GM10266 (cell line): ENCODE measurements around the gene SLC26A8.
"Not testable (repeated sequence)": the region's sequence is repeated elsewhere in the genome, so short reads cannot be mapped to it uniquely, and the experiment has no call there.

Source experiments
- DNase-seq: peaks from one replicate; pipeline ENCODE4 v3.0.0; 2012; ENCODE audit errors: extremely low spot score
- TF ChIP-seq, protein P1 (sequence below): IDR thresholded peaks from 2 replicates; pipeline ENCODE4 v1.5.1; 2012; ENCODE audit warnings: mild to moderate bottlenecking, low read depth; ENCODE audit not compliant: control insufficient read depth, insufficient read depth; ENCODE audit errors: missing control alignments

Gene SLC26A8

DNA sequence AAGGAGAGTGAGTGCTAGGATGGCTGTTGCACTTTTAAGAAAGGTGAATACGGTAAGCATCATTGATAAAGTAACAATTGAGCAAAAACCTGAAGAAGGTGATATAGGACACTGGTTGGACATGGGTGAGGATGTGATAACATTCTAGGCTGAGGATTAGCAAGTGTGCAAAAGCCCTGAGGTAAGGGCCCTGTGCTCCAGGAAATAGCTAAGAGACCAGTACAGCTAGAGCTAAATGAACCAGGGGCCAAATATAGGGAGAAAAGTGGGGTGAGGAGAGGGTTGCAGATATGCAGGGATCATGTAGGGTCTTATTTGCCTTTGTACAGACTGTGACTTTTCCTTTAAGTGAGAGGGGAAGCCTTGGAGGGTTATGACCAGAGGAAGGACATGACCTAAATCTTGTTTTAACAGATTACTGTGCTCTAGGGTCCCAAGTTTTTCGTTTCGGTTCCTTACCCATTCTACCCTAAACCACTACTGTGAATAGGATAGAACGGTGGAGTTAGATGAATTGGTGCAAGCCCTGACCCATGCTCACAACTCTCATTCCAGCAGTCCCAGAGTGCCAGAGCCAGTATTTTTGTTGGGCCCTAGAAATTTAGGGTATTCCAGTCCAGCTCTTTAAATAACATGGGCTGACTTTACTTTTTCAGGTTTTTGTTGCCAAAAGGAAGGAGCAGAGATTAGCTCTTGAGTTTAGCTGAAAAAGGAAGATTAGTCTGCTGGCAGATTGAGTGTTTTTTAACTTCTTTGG lies 13.9 kb upstream of the SLC26A8 start:
- TF ChIP-seq, protein P1, sequence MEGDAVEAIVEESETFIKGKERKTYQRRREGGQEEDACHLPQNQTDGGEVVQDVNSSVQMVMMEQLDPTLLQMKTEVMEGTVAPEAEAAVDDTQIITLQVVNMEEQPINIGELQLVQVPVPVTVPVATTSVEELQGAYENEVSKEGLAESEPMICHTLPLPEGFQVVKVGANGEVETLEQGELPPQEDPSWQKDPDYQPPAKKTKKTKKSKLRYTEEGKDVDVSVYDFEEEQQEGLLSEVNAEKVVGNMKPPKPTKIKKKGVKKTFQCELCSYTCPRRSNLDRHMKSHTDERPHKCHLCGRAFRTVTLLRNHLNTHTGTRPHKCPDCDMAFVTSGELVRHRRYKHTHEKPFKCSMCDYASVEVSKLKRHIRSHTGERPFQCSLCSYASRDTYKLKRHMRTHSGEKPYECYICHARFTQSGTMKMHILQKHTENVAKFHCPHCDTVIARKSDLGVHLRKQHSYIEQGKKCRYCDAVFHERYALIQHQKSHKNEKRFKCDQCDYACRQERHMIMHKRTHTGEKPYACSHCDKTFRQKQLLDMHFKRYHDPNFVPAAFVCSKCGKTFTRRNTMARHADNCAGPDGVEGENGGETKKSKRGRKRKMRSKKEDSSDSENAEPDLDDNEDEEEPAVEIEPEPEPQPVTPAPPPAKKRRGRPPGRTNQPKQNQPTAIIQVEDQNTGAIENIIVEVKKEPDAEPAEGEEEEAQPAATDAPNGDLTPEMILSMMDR, result no peak

DNA sequence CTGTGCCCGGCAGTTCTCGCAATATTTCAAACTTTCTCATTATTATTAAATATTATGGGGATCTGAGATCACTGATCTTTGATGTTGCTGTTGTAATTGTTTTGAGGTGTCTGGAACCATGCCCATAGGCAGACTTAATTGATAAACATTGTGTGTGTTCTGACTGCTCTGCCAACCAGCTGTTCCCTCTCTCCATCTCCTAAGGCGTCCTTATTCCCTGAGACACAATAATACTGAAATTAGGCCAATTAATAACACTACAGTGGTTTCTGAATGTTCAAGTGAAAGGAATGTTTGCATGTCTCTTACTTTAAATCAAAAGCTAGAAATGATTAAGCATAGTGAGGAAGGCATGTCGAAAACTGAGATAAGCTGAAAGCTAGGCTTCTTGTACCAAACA lies 10.8 kb upstream of the SLC26A8 start:
- DNase-seq, result no peak
- TF ChIP-seq, protein P1, result no peak

More for the DNA sequence above, 13.9 kb upstream of the SLC26A8 start:
- no peak for DNase-seq

DNA sequence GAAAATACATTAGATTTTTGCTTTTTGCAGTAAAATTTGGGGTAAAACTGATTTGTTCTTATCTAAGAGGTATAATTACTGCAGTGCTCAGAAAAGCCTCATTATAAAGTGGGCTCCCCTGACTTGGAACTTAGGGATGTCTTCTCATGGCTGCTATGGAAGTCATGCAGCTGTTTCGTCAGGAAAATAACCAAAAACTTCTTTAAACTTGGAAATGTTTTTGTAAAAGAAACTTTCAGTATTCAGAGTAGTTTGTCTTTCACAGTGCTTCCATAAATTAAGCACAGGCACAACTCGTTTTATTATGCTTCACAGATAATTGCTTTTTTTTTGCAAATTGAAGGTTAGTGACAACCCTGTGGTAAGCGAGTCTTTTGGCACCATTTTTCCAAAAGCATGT lies 10.0 kb upstream of the SLC26A8 start:
- TF ChIP-seq, protein P1, result no peak

DNA sequence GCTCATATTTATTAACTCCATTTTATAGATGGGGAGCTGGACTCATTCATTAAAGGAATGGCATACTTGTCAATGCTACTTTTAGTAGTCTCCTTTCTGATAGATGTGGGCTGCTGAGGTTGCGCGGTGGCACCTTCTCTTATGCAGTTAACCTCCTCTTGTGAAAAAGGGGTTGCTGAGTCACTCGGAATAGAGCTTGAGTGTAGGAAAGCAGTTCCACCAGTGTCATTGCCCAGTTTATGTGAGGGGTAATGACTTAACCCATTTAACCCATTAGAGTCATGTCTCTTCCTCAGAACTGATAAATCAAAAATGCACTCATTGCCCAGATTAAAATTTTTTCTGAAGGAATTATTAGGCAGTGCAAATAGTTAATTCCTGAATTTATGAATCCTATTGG lies 9.5 kb upstream of the SLC26A8 start:
- TF ChIP-seq, protein P1, result no peak
- DNase-seq, result no peak

More for the DNA sequence above, 10.0 kb upstream of the SLC26A8 start:
- DNase-seq, result no peak

DNA sequence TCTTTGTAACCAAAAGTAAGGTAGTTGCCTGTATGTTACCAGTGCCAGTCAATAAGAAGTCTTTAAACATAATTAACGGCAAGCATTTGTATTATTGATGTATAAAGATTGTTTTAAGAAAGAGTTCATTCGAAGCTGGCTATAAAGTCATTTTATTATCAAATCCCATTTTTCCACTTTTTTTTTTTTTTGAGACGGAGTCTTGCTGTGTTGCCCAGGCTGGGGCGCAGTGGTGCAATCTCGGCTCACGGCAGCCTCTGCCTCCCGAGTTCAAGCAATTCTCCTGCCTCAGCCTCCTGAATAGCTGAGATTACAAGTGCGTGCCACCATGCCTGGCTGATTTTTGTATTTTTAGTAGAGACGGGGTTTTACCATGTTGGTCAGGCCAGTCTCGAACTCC lies 8.7 kb upstream of the SLC26A8 start:
- DNase-seq, result not testable (repeated sequence)

DNA sequence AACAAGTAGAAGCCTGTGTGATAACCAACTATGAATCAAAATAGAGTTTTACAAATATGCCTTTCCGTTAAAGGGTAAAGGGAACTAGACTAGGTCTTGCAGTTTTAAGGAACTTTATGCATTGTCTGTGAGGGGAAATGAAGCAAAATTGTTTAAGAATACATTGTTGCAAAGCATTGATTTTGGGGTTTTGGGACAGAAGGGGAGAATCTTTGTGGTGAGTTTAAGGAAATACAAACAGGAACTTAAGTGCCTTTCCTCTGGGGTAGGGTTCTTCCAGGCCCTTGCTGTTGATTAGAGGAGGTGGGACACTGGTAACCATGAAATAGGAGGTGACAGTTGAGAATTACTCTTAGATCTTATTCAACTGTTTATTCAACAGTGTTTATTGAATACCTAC lies 7.8 kb upstream of the SLC26A8 start:
- no peak for DNase-seq
- TF ChIP-seq, protein P1, result no peak

DNA sequence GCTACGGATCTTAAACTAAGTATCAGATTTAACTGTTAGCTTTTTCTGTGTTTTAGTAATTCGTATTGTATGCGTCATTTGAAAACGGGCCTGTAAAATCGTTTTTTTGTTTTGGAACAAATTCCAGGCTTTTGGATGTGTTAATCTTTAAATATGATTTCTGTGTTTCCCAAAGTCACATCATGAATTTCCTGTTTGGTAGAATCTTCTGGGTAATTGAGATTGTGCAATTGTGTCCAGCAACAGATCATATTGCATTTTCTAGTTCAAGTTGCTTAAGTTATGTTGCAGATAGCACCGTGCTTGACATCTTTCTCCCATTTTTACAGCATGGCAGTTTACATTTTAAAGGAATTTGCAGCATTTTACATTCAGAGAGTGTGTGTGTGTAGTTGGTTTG lies 5.0 kb upstream of the SLC26A8 start:
- TF ChIP-seq, protein P1, result no peak
- no peak for DNase-seq

DNA sequence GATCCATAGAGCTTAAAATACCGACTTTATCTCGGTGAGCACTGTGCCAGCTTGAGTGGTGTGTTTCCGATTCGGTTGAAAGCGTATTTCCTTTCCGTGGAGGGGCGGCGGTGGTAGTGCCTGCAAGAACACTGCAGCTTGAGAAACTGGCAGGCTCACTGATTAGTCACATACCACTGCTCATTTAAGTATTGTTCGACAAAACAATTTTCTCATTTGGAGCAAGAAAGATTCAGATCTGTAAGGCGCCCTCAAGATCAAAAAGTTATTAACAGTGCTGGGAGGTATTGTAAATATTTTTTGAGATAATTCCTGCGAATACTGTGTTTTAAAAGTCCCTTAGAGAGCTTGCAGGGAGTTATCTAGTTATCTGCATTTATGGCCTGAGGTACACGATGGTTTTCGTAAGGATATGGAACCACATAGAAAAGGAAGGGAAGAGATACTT lies 4.5 kb upstream of the SLC26A8 start:
- DNase-seq, result no peak
- TF ChIP-seq, protein P1, result no peak
